ENCODE data around the gene CCDC80.

Gene CCDC80

GRCh38 chr3:112633191-112633590, 7.8 kb downstream of the CCDC80 start:
- DNase-seq, result no peak

- no peak for DNase-seq
Measured at GRCh38 chr3:112632596-112632995, 8.3 kb downstream of the CCDC80 start.

GRCh38 chr3:112631257-112631656, 9.7 kb downstream of the CCDC80 start:
- DNase-seq, result no peak

GRCh38 chr3:112629425-112629824, 11.5 kb downstream of the CCDC80 start:
- no peak for DNase-seq

GRCh38 chr3:112627919-112628466, 12.9 kb downstream of the CCDC80 start:
- DNase-seq, result no peak

- no peak for DNase-seq
Measured at GRCh38 chr3:112627419-112627818, 13.5 kb downstream of the CCDC80 start.

GRCh38 chr3:112623717-112624116, 17.2 kb downstream of the CCDC80 start:
- DNase-seq, result no peak

- DNase-seq, result no peak
Measured at GRCh38 chr3:112623213-112623612, 17.7 kb downstream of the CCDC80 start.

- DNase-seq, result no peak
Measured at GRCh38 chr3:112619295-112619694, 21.6 kb downstream of the CCDC80 start.

- DNase-seq, result no peak
Measured at GRCh38 chr3:112617285-112617684, 23.7 kb downstream of the CCDC80 start.

- no peak for DNase-seq
Measured at GRCh38 chr3:112615989-112616731, 24.8 kb downstream of the CCDC80 start.

- no peak for DNase-seq
Measured at GRCh38 chr3:112611752-112612515, 29.0 kb downstream of the CCDC80 start.

GRCh38 chr3:112610121-112610520, 30.8 kb downstream of the CCDC80 start:
- DNase-seq, result no peak

- no peak for DNase-seq
Measured at GRCh38 chr3:112607863-112608262, 33.1 kb downstream of the CCDC80 start.

- DNase-seq, result no peak
Measured at GRCh38 chr3:112606098-112606497, 34.8 kb downstream of the CCDC80 start.

- no peak for DNase-seq
Measured at GRCh38 chr3:112605285-112605684, 35.7 kb downstream of the CCDC80 start.

- DNase-seq, result no peak
Measured at GRCh38 chr3:112604536-112604935, 36.4 kb downstream of the CCDC80 start.

GRCh38 chr3:112602217-112602838, 38.6 kb downstream of the CCDC80 start:
- no peak for DNase-seq

GRCh38 chr3:112598731-112599130, 42.2 kb downstream of the CCDC80 start:
- no peak for DNase-seq

GRCh38 chr3:112597945-112598344, 43.0 kb downstream of the CCDC80 start:
- DNase-seq, result no peak

- no peak for DNase-seq
Measured at GRCh38 chr3:112594856-112595255, 46.1 kb downstream of the CCDC80 start.

GRCh38 chr3:112593258-112593657, 47.7 kb downstream of the CCDC80 start:
- DNase-seq, result no peak

- no peak for DNase-seq
Measured at GRCh38 chr3:112587336-112587735, 53.6 kb downstream of the CCDC80 start.

GRCh38 chr3:112585782-112586181, 55.2 kb downstream of the CCDC80 start:
- no peak for DNase-seq
